Activated naive CD4-positive, alpha-beta T cell treated with anti-CD3 and anti-CD28 coated beads, Interleukin-2, amount 10 ng/mL, durations not matched to agents 7 days and 5 days (primary cell): ENCODE data around the gene GALNT14.

Source experiments
- CTCF ChIA-PET: fragments of 350-600 bp; sonication (Branson Sonifier 250); formaldehyde crosslinking; loops from one replicate; lab custom pipeline; 2021; ENCODE audit warnings: antibody characterized with exemption; lab: Charles Lee
- DNase-seq: peaks from one replicate; pipeline ENCODE4 v3.0.0-alpha.2; 2020
- H3K27ac Mint-ChIP-seq: one replicate; pipeline ENCODE4 v1.8.0; 2021; ENCODE audit warnings: mild to moderate bottlenecking, moderate library complexity, mixed read lengths
- H3K27me3 Mint-ChIP-seq: one replicate; pipeline ENCODE4 v1.8.0; 2021; ENCODE audit warnings: mild to moderate bottlenecking, mixed read lengths
- H3K36me3 Mint-ChIP-seq: one replicate; pipeline ENCODE4 v1.8.0; 2021; ENCODE audit warnings: mixed read lengths
- H3K4me1 Mint-ChIP-seq: one replicate; pipeline ENCODE4 v1.8.0; 2021; ENCODE audit warnings: mixed read lengths
- H3K4me3 Mint-ChIP-seq: one replicate; pipeline ENCODE4 v1.8.0; 2021; ENCODE audit warnings: mild to moderate bottlenecking, moderate library complexity, mixed read lengths
- H3K9me3 Mint-ChIP-seq: one replicate; pipeline ENCODE4 v1.8.0; 2021; ENCODE audit warnings: mixed read lengths

The GALNT14 gene

GRCh38 chr2:30987566-30987965 is 150.7 kb downstream of the GALNT14 start:
- Mint-ChIP-seq H3K27ac (no peak overlapping the region), H3K36me3 (no peaks in the 10 kb centered on the region), H3K4me3 (no peak overlapping the region), H3K27me3 (peaks cover 4% of the 10 kb centered on the region), H3K4me1 (no peaks in the 10 kb centered on the region), H3K9me3 (no peaks in the 10 kb centered on the region)
- DNase-seq, result no peak
- CTCF ChIA-PET, result no interaction called here

- Mint-ChIP-seq H3K4me1 (no peaks in the 10 kb centered on the region), H3K9me3 (no peaks in the 10 kb centered on the region), H3K36me3 (no peaks in the 10 kb centered on the region), H3K27me3 (peaks cover 4% of the 10 kb centered on the region), H3K27ac (no peak overlapping the region), H3K4me3 (no peak overlapping the region)
- CTCF ChIA-PET, result no interaction called here
- no peak for DNase-seq
Observed at GRCh38 chr2:30986231-30986580, 152.0 kb downstream of the GALNT14 start.

GRCh38 chr2:30985493-30986230 is 152.6 kb downstream of the GALNT14 start:
- H3K36me3 Mint-ChIP-seq, result no peaks in the 10 kb centered on the region

GRCh38 chr2:30984148-30984547 is 154.1 kb downstream of the GALNT14 start:
- no peak overlapping the region for H3K27ac Mint-ChIP-seq
- H3K9me3 Mint-ChIP-seq, result no peaks in the 10 kb centered on the region
- H3K27me3 Mint-ChIP-seq, result peaks cover 4% of the 10 kb centered on the region
- no peaks in the 10 kb centered on the region for H3K4me1 Mint-ChIP-seq
- DNase-seq, result no peak
- no peak overlapping the region for H3K4me3 Mint-ChIP-seq
- CTCF ChIA-PET, result no interaction called here
- no peaks in the 10 kb centered on the region for H3K36me3 Mint-ChIP-seq

More at GRCh38 chr2:30985493-30986230, 152.6 kb downstream of the GALNT14 start:
- H3K27ac Mint-ChIP-seq, result no peak overlapping the region
- H3K4me1 Mint-ChIP-seq, result no peaks in the 10 kb centered on the region
- H3K27me3 Mint-ChIP-seq, result peaks cover 4% of the 10 kb centered on the region
- no peaks in the 10 kb centered on the region for H3K9me3 Mint-ChIP-seq
- no peak overlapping the region for H3K4me3 Mint-ChIP-seq
- DNase-seq, result no peak
- CTCF ChIA-PET, result no interaction called here

- no peak for DNase-seq
- H3K4me3 Mint-ChIP-seq, result no peak overlapping the region
- CTCF ChIA-PET, result no interaction called here
- H3K4me1 Mint-ChIP-seq, result no peaks in the 10 kb centered on the region
- H3K9me3 Mint-ChIP-seq, result no peaks in the 10 kb centered on the region
- H3K36me3 Mint-ChIP-seq, result no peaks in the 10 kb centered on the region
- H3K27me3 Mint-ChIP-seq, result peaks cover 4% of the 10 kb centered on the region
- no peak overlapping the region for H3K27ac Mint-ChIP-seq
Observed at GRCh38 chr2:30981510-30981909, 156.7 kb downstream of the GALNT14 start.

- H3K4me1 Mint-ChIP-seq, result no peaks in the 10 kb centered on the region
- H3K36me3 Mint-ChIP-seq, result no peaks in the 10 kb centered on the region
- no peak for DNase-seq
- no peak overlapping the region for H3K4me3 Mint-ChIP-seq
- H3K27ac Mint-ChIP-seq, result no peak overlapping the region
- H3K9me3 Mint-ChIP-seq, result no peaks in the 10 kb centered on the region
- CTCF ChIA-PET, result no interaction called here
- peaks cover 6% of the 10 kb centered on the region for H3K27me3 Mint-ChIP-seq
Observed at GRCh38 chr2:30981096-30981495, 157.1 kb downstream of the GALNT14 start.

GRCh38 chr2:30979822-30980245 is 158.4 kb downstream of the GALNT14 start:
- Mint-ChIP-seq H3K36me3 (no peaks in the 10 kb centered on the region), H3K9me3 (no peaks in the 10 kb centered on the region), H3K4me3 (no peak overlapping the region), H3K4me1 (no peaks in the 10 kb centered on the region), H3K27ac (no peak overlapping the region), H3K27me3 (peaks cover 14% of the 10 kb centered on the region)
- CTCF ChIA-PET, result no interaction called here
- no peak for DNase-seq

GRCh38 chr2:30978854-30979253 is 159.4 kb downstream of the GALNT14 start:
- no peak for DNase-seq
- H3K4me1 Mint-ChIP-seq, result no peaks in the 10 kb centered on the region
- H3K9me3 Mint-ChIP-seq, result no peaks in the 10 kb centered on the region
- CTCF ChIA-PET, result no interaction called here
- no peak overlapping the region for H3K27ac Mint-ChIP-seq
- no peaks in the 10 kb centered on the region for H3K36me3 Mint-ChIP-seq
- peaks cover 13% of the 10 kb centered on the region for H3K27me3 Mint-ChIP-seq
- H3K4me3 Mint-ChIP-seq, result no peak overlapping the region

- Mint-ChIP-seq H3K4me3 (no peak overlapping the region), H3K27ac (no peak overlapping the region), H3K36me3 (no peaks in the 10 kb centered on the region), H3K9me3 (no peaks in the 10 kb centered on the region), H3K27me3 (peaks cover 12% of the 10 kb centered on the region), H3K4me1 (no peaks in the 10 kb centered on the region)
- CTCF ChIA-PET, result no interaction called here
- DNase-seq, result no peak
Observed at GRCh38 chr2:30978044-30978443, 160.2 kb downstream of the GALNT14 start.

GRCh38 chr2:30975156-30975555 is 163.1 kb downstream of the GALNT14 start:
- CTCF ChIA-PET, result interaction anchor here (0.7 kb wide), 1 partner anchor 15 kb away, joined by 3 read pairs; no protein-coding TSS in a partner anchor
- H3K4me3 Mint-ChIP-seq, result no peak overlapping the region
- no peak for DNase-seq
- H3K4me1 Mint-ChIP-seq, result no peaks in the 10 kb centered on the region
- no peaks in the 10 kb centered on the region for H3K9me3 Mint-ChIP-seq
- peaks cover 12% of the 10 kb centered on the region for H3K27me3 Mint-ChIP-seq
- H3K36me3 Mint-ChIP-seq, result no peaks in the 10 kb centered on the region
- H3K27ac Mint-ChIP-seq, result no peak overlapping the region

GRCh38 chr2:30974554-30974953 is 163.7 kb downstream of the GALNT14 start:
- no peak for DNase-seq
- Mint-ChIP-seq H3K36me3 (no peaks in the 10 kb centered on the region), H3K27ac (no peak overlapping the region), H3K4me1 (no peaks in the 10 kb centered on the region), H3K9me3 (no peaks in the 10 kb centered on the region), H3K27me3 (peaks cover 12% of the 10 kb centered on the region), H3K4me3 (no peak overlapping the region)
- CTCF ChIA-PET, result no interaction called here

GRCh38 chr2:30974092-30974491 is 164.1 kb downstream of the GALNT14 start:
- no peak overlapping the region for H3K4me3 Mint-ChIP-seq
- DNase-seq, result no peak
- H3K9me3 Mint-ChIP-seq, result no peaks in the 10 kb centered on the region
- CTCF ChIA-PET, result no interaction called here
- H3K27me3 Mint-ChIP-seq, result peaks cover 12% of the 10 kb centered on the region
- H3K27ac Mint-ChIP-seq, result no peak overlapping the region
- no peaks in the 10 kb centered on the region for H3K36me3 Mint-ChIP-seq
- no peaks in the 10 kb centered on the region for H3K4me1 Mint-ChIP-seq

- DNase-seq, result no peak
- H3K27me3 Mint-ChIP-seq, result peaks cover 14% of the 10 kb centered on the region
- H3K4me3 Mint-ChIP-seq, result no peak overlapping the region
- no peaks in the 10 kb centered on the region for H3K36me3 Mint-ChIP-seq
- H3K9me3 Mint-ChIP-seq, result no peaks in the 10 kb centered on the region
- no peak overlapping the region for H3K27ac Mint-ChIP-seq
- H3K4me1 Mint-ChIP-seq, result no peaks in the 10 kb centered on the region
- CTCF ChIA-PET, result no interaction called here
Observed at GRCh38 chr2:30971231-30972025, 166.8 kb downstream of the GALNT14 start.

GRCh38 chr2:30968660-30969397 is 169.4 kb downstream of the GALNT14 start:
- no peaks in the 10 kb centered on the region for H3K9me3 Mint-ChIP-seq
- H3K27me3 Mint-ChIP-seq, result peaks cover 5% of the 10 kb centered on the region
- H3K36me3 Mint-ChIP-seq, result no peaks in the 10 kb centered on the region
- H3K4me1 Mint-ChIP-seq, result no peaks in the 10 kb centered on the region
- no peak overlapping the region for H3K4me3 Mint-ChIP-seq
- CTCF ChIA-PET, result no interaction called here
- no peak for DNase-seq
- H3K27ac Mint-ChIP-seq, result no peak overlapping the region
